GM12878 (cell line): Measurements from ENCODE around the gene FSTL4. TPM values are rescaled to one million over a fixed set of nuclear protein-coding genes. Genes with fewer than 3 reads are reported as not detected.

Experiments used
- ATAC-seq: fragments of 200-7000 bp; cut with Tn5 transposase; 3 replicates; pipeline ENCODE4 v1.9.1; 2020; ENCODE audit warnings: mild to moderate bottlenecking, moderate library complexity
- BruUV-seq: library from RNA; stranded (reverse); fragments of 400-500 nt; replicated peaks from 2 replicates; lab custom pipeline; 2021; lab: Mats Ljungman, UMichigan
- CTCF ChIA-PET: fragments of 300-600 bp; sonication (Branson Sonifier 250); formaldehyde crosslinking; extraction: SDS; loops from one replicate; lab custom pipeline; 2021; ENCODE audit warnings: inconsistent platforms; lab: Yijun Ruan, JAX
- POLR2A ChIA-PET: fragments of 350-600 bp; formaldehyde crosslinking; extraction: SDS; loops from one replicate; lab custom pipeline; 2021; ENCODE audit warnings: inconsistent platforms; lab: Charles Lee
- RAD21 ChIA-PET: fragments of 300-600 bp; sonication (Branson Sonifier 250); formaldehyde crosslinking; loops from one replicate; lab custom pipeline; 2023; ENCODE audit warnings: antibody characterized with exemption; ENCODE audit not compliant: unreplicated experiment; lab: Charles Lee
- SMC1A ChIA-PET: fragments of 300-600 bp; sonication (Branson Sonifier 250); formaldehyde crosslinking; loops from one replicate; lab custom pipeline; 2023; ENCODE audit not compliant: unreplicated experiment, uncharacterized antibody; lab: Charles Lee
- DNase-seq: peaks from one replicate; pipeline ENCODE4 v3.0.0-alpha.2; 2011; ENCODE audit warnings: low read depth, low spot score
- FAIRE-seq: peaks from 3 replicates; lab custom pipeline; 2011; peaks lifted over from hg19 to GRCh38; lab: Jason Lieb, UNC
- H2AFZ ChIP-seq: 2 replicates; pipeline ENCODE4 v1.6.0; 2011; ENCODE audit warnings: low read depth, low read length, control low read depth; ENCODE audit not compliant: control insufficient read depth
- H3K27ac ChIP-seq: 2 replicates; pipeline ENCODE4 v1.5.1; 2011; ENCODE audit warnings: control low read depth; ENCODE audit not compliant: control insufficient read depth, insufficient read depth
- H3K27me3 ChIP-seq, 2 experiments: replicated peaks in 1 of 2; 2 replicates each; pipeline versions ENCODE4 v1.6.0 to v1.6.1; 2011; ENCODE audit warnings: low read length in 1 of 2; ENCODE audit not compliant: control insufficient read depth in 2 of 2, insufficient read depth in 2 of 2
- H3K36me3 ChIP-seq, 2 experiments: 2 replicates each; pipeline ENCODE4 v1.5.1; 2011; ENCODE audit warnings: low read length in 1 of 2; ENCODE audit not compliant: control insufficient read depth in 2 of 2, insufficient read depth in 2 of 2
- H3K4me1 ChIP-seq: 2 replicates; pipeline ENCODE4 v1.6.1; 2011; ENCODE audit warnings: mild to moderate bottlenecking, low read length, moderate library complexity, mixed read lengths; ENCODE audit not compliant: control insufficient read depth, insufficient read depth
- H3K4me2 ChIP-seq: 2 replicates; pipeline ENCODE4 v1.6.0; 2011; ENCODE audit warnings: control low read depth; ENCODE audit not compliant: control insufficient read depth, insufficient read depth
- H3K4me3 ChIP-seq: fragments of 200-600 bp; sonication (generic); 2 replicates; pipeline ENCODE4 v1.5.1; 2016
- H3K79me2 ChIP-seq: 2 replicates; pipeline ENCODE4 v1.6.0; 2011; ENCODE audit warnings: low read length; ENCODE audit not compliant: control insufficient read depth, insufficient read depth
- H3K9ac ChIP-seq: 2 replicates; pipeline ENCODE4 v1.8.0; 2011; ENCODE audit warnings: low read length, control low read depth, mixed read lengths; ENCODE audit not compliant: control insufficient read depth, insufficient read depth
- H3K9me3 ChIP-seq: replicated peaks from 3 replicates; pipeline ENCODE4 v1.5.1; 2011; ENCODE audit warnings: mild to moderate bottlenecking, low read length; ENCODE audit not compliant: control insufficient read depth, insufficient read depth
- H4K20me1 ChIP-seq: 2 replicates; pipeline ENCODE4 v1.6.0; 2011; ENCODE audit not compliant: control insufficient read depth, insufficient read depth
- CHD4 ChIP-seq: fragments of 200-600 bp; sonication (generic); IDR thresholded peaks from 2 replicates; pipeline ENCODE4 v1.6.1; 2016; ENCODE audit warnings: mild to moderate bottlenecking
- GABPA ChIP-seq: IDR thresholded peaks from 2 replicates; pipeline ENCODE4 v1.6.1; 2014; ENCODE audit warnings: antibody characterized with exemption, low read depth, mild to moderate bottlenecking, inconsistent platforms
- GATAD2B ChIP-seq: fragments of 450-650 bp; conservative IDR thresholded peaks from 2 replicates; pipeline ENCODE4 v1.6.1; 2017; ENCODE audit warnings: low read depth, mild to moderate bottlenecking, moderate library complexity
- IRF3 ChIP-seq: fragments of 450-650 bp; IDR thresholded peaks from 2 replicates; pipeline ENCODE4 v1.6.1; 2014; ENCODE audit warnings: mild to moderate bottlenecking
- MEF2B ChIP-seq: fragments of 450-650 bp; IDR thresholded peaks from 2 replicates; pipeline ENCODE4 v1.6.1; 2018; ENCODE audit warnings: mild to moderate bottlenecking, moderate library complexity; ENCODE audit not compliant: partially characterized antibody, poor library complexity, severe bottlenecking
- RB1 ChIP-seq: fragments of 450-650 bp; formaldehyde crosslinking; IDR thresholded peaks from 2 replicates; pipeline ENCODE4 v1.6.1; 2017; ENCODE audit warnings: mild to moderate bottlenecking, borderline replicate concordance
- SREBF1 ChIP-seq: IDR thresholded peaks from 2 replicates; pipeline ENCODE4 v1.6.1; 2012; ENCODE audit warnings: mild to moderate bottlenecking, low read length
- STAT3 ChIP-seq: IDR thresholded peaks from 2 replicates; pipeline ENCODE4 v1.6.1; 2011; ENCODE audit warnings: low read depth, low read length, improper control_type of control experiment
- SUPT20H ChIP-seq: IDR thresholded peaks from 2 replicates; pipeline ENCODE4 v1.6.1; 2011; ENCODE audit warnings: low read depth, mild to moderate bottlenecking, low read length, moderate library complexity, borderline replicate concordance; ENCODE audit not compliant: control insufficient read depth
- TAF1 ChIP-seq: IDR thresholded peaks from 2 replicates; pipeline ENCODE4 v1.6.1; 2011; ENCODE audit warnings: mild to moderate bottlenecking, low read depth, low read length, borderline replicate concordance
- ZBTB4 ChIP-seq: fragments of 450-650 bp; formaldehyde crosslinking; IDR thresholded peaks from 2 replicates; pipeline ENCODE4 v1.4.0; 2022; ENCODE audit warnings: mild to moderate bottlenecking, moderate library complexity
- ZNF24 ChIP-seq: fragments of 450-650 bp; IDR thresholded peaks from 2 replicates; pipeline ENCODE4 v1.6.1; 2017; ENCODE audit warnings: antibody characterized with exemption, mild to moderate bottlenecking
- ZNF274 ChIP-seq: IDR thresholded peaks from one replicate; pipeline ENCODE4 v1.8.0; 2011; ENCODE audit not compliant: insufficient read length, insufficient read depth
- WGBS: methylation state at CpG from one replicate; pipeline ENCODE4 v1.1.6; 2016; ENCODE audit warnings: low lambda C conversion rate; ENCODE audit not compliant: insufficient replicate concordance, insufficient coverage; ENCODE audit errors: missing lambda C conversion rate; 5-methylcytosine and 5-hydroxymethylcytosine counted together
- in situ Hi-C: fragments of 300-500 bp; cut with MboI; formaldehyde crosslinking; loops from 9 replicates; pipeline ENCODE4 v1.14.3; 2018; ENCODE audit warnings: mixed read lengths
- intact Hi-C: fragments of 100-400 bp; cut with micrococcal nuclease; formaldehyde crosslinking; loops from one replicate; pipeline ENCODE4 v1.14.2; 2022; ENCODE audit not compliant: unreplicated experiment
- polyA plus RNA-seq, 11 experiments: library from polyadenylated mRNA; depleted of rRNA in 4 of 11; unstranded in 6 of 11; stranded (reverse) in 5 of 11; fragments of >200 nt; fragmentation: Nextera tagmentation in 4 of 11; fragmentation: Illumina TruSeq in 1 of 11; extraction: Ambion mirVana in 4 of 11; extraction: Trizol in 1 of 11; gene quantifications; 1 replicate in 1 of 11; 2 replicates in 10 of 11; pipeline versions ENCODE4 v1.2.1 to v1.2.3, GENCODE V29; 2011 to 2016; ENCODE audit warnings: inconsistent platforms in 2 of 11, missing spikeins in 2 of 11, low read depth in 1 of 11
- total RNA-seq, 4 experiments: library from RNA; depleted of rRNA in 3 of 4; stranded (reverse); fragments of >200 nt in 3 of 4; fragmentation: Illumina TruSeq in 1 of 4; extraction: Trizol in 1 of 4; gene quantifications; 2 replicates each; pipeline versions ENCODE4 v1.2.1 to v1.2.3, GENCODE V29; 2013 to 2021
- TF ChIP-seq, protein P1 (sequence below): IDR thresholded peaks from 2 replicates; pipeline ENCODE4 v1.6.1; 2012; ENCODE audit warnings: low read depth, low read length, improper control_type of control experiment
- TF ChIP-seq, protein P2 (sequence below): fragments of 150-350 bp; IDR thresholded peaks from 2 replicates; pipeline ENCODE4 v1.6.1; 2016; ENCODE audit warnings: low read depth, low read length

FSTL4 gene
- total and polyA plus RNA-seq, 10 of the 15 experiments (the other 5 are each of a cell fraction or from before 2014, with no cell fraction given) = 0.01 to 0.79 (median 0.21) TPM; not detected in 6

GRCh38 chr5:133405275-133406034, 206.9 kb downstream of the FSTL4 start:
- no peak overlapping the region for H2AFZ ChIP-seq
- no peaks in the 10 kb centered on the region for H3K79me2 ChIP-seq
- H3K27ac ChIP-seq = no peak overlapping the region
- CTCF ChIA-PET = interaction anchor here (1.5 kb wide), 1 partner anchor 18 kb away, joined by 8 read pairs; no protein-coding TSS in a partner anchor
- no peaks in the 10 kb centered on the region for H4K20me1 ChIP-seq
- H3K4me1 ChIP-seq = no peaks in the 10 kb centered on the region
- DNase-seq (no peak), FAIRE-seq (no peak), ATAC-seq (no peak)
- in situ Hi-C loops = no loop called here
- no peaks in the 10 kb centered on the region for H3K36me3 ChIP-seq
- intact Hi-C loops = no loop called here
- POLR2A ChIA-PET = no interaction called here
- SMC1A ChIA-PET = interaction anchor here (2.4 kb wide), 1 partner anchor 9 kb away, joined by 5 read pairs; no protein-coding TSS in a partner anchor
- no peak overlapping the region for H3K4me3 ChIP-seq
- H3K4me2 ChIP-seq = no peak overlapping the region
- WGBS = 56% methylated on average over 17 of the region's 17 CpGs
- RAD21 ChIA-PET = no interaction called here
- H3K9me3 ChIP-seq = no peaks in the 10 kb centered on the region
- no peak overlapping the region for H3K9ac ChIP-seq
- H3K27me3 ChIP-seq = no peaks in the 10 kb centered on the region
- BruUV-seq = no TSS peak
- TF ChIP-seq RB1 = no peak
- TF ChIP-seq SUPT20H = no peak
- no peak for TF ChIP-seq ZBTB4 (CRISPR knock-in tag)
- no peak for TF ChIP-seq SREBF1
- TF ChIP-seq IRF3 = no peak
- TF ChIP-seq ZNF274 = no peak
- no peak for TF ChIP-seq MEF2B
- TF ChIP-seq, protein P1, sequence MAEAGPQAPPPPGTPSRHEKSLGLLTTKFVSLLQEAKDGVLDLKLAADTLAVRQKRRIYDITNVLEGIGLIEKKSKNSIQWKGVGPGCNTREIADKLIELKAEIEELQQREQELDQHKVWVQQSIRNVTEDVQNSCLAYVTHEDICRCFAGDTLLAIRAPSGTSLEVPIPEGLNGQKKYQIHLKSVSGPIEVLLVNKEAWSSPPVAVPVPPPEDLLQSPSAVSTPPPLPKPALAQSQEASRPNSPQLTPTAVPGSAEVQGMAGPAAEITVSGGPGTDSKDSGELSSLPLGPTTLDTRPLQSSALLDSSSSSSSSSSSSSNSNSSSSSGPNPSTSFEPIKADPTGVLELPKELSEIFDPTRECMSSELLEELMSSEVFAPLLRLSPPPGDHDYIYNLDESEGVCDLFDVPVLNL = no peak
- TF ChIP-seq, protein P2, sequence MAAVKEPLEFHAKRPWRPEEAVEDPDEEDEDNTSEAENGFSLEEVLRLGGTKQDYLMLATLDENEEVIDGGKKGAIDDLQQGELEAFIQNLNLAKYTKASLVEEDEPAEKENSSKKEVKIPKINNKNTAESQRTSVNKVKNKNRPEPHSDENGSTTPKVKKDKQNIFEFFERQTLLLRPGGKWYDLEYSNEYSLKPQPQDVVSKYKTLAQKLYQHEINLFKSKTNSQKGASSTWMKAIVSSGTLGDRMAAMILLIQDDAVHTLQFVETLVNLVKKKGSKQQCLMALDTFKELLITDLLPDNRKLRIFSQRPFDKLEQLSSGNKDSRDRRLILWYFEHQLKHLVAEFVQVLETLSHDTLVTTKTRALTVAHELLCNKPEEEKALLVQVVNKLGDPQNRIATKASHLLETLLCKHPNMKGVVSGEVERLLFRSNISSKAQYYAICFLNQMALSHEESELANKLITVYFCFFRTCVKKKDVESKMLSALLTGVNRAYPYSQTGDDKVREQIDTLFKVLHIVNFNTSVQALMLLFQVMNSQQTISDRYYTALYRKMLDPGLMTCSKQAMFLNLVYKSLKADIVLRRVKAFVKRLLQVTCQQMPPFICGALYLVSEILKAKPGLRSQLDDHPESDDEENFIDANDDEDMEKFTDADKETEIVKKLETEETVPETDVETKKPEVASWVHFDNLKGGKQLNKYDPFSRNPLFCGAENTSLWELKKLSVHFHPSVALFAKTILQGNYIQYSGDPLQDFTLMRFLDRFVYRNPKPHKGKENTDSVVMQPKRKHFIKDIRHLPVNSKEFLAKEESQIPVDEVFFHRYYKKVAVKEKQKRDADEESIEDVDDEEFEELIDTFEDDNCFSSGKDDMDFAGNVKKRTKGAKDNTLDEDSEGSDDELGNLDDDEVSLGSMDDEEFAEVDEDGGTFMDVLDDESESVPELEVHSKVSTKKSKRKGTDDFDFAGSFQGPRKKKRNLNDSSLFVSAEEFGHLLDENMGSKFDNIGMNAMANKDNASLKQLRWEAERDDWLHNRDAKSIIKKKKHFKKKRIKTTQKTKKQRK = no peak
- TF ChIP-seq ZNF24 = no peak
- no peak for TF ChIP-seq GATAD2B
- no peak for TF ChIP-seq TAF1
- no peak for TF ChIP-seq CHD4
- TF ChIP-seq STAT3 = no peak
- no peak for TF ChIP-seq GABPA
